GM13977 (cell line): ENCODE measurements around the gene CDC6.

Experiments
- DNase-seq: peaks from one replicate; pipeline ENCODE4 v3.0.0; 2012; ENCODE audit warnings: low spot score
- CTCF ChIP-seq: IDR thresholded peaks from 2 replicates; pipeline ENCODE4 v1.5.1; 2012; ENCODE audit warnings: mild to moderate bottlenecking, control low read depth; ENCODE audit not compliant: insufficient read depth; ENCODE audit errors: extremely low read depth, missing control alignments
- in situ Hi-C: fragments of 300-500 bp; cut with MboI; formaldehyde crosslinking; loops from one replicate; pipeline ENCODE4 v1.12.0; 2022; ENCODE audit warnings: low sequenced_read_pairs, low pct_unique_long_range_greater_than_20kb, mixed read lengths, inconsistent platforms; ENCODE audit not compliant: unreplicated experiment

The CDC6 gene

GRCh38 chr17:40248507-40248906 is 39.2 kb upstream of the CDC6 start:
- no peak for DNase-seq
- in situ Hi-C loops = no loop called here
- TF ChIP-seq CTCF = no peak

GRCh38 chr17:40251576-40251975 is 36.1 kb upstream of the CDC6 start:
- TF ChIP-seq CTCF = no peak
- in situ Hi-C loops = no loop called here
- no peak for DNase-seq

- no peak for TF ChIP-seq CTCF
- in situ Hi-C loops = no loop called here
- no peak for DNase-seq
These were observed 34.1 kb upstream of the CDC6 start for GRCh38 chr17:40253565-40253964.

- DNase-seq = no peak
- no peak for TF ChIP-seq CTCF
- in situ Hi-C loops = no loop called here
These were observed 28.2 kb upstream of the CDC6 start for GRCh38 chr17:40259505-40259904.

GRCh38 chr17:40260528-40260927 is 27.2 kb upstream of the CDC6 start:
- TF ChIP-seq CTCF = no peak
- DNase-seq = no peak
- in situ Hi-C loops = no loop called here

- no peak for DNase-seq
- no peak for TF ChIP-seq CTCF
- in situ Hi-C loops = no loop called here
These were observed 23.1 kb upstream of the CDC6 start for GRCh38 chr17:40264458-40265185.

GRCh38 chr17:40265337-40265736 is 22.3 kb upstream of the CDC6 start:
- DNase-seq = no peak
- no peak for TF ChIP-seq CTCF
- in situ Hi-C loops = no loop called here
